Activated naive CD4-positive, alpha-beta T cell treated with Interleukin-2 at 50 U/mL for 16 hours (primary cell): ENCODE results near the gene SPON2.

Experiments used
- DNase-seq: peaks from one replicate; pipeline ENCODE4 v3.0.0-alpha.2; 2020

Gene SPON2

DNA sequence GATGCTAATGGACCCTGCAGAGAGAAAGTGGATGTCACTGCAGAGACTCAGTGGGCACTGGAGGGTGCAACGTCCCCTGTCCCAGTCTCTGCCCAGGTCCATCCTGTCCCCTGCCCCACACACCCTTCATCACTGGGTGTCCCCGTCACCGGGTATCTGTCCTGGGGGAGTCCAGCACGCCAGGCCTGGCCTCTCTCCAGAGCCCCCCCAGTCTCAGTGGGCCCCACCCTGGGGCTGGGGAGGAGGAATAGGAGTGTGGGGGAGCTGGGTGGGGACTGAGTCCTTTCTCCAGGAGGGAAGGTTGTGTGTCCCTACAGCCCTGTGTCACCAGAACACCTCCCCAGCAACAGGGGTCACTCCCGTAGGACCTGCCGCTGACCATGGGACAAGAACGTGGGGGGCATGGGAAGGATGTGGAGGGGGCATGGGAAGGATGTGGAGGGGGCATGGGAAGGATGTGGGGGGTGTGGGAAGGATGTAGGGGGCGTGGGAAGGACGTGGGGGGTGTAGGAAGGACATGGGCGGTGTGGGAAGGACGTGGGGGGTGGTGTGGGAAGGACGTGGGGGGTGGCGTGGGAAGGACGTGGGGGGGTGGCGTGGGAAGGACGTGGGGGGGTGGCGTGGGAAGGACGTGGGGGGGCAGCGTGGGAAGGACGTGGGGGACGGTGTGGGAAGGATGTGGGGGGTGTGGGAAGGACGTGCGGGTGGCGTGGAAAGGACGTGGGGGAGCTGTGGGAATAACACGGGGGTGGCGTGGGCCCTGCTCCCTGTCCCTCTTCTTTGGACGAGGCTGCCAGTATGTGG lies 21.0 kb upstream of the SPON2 start:
- no peak for DNase-seq

DNA sequence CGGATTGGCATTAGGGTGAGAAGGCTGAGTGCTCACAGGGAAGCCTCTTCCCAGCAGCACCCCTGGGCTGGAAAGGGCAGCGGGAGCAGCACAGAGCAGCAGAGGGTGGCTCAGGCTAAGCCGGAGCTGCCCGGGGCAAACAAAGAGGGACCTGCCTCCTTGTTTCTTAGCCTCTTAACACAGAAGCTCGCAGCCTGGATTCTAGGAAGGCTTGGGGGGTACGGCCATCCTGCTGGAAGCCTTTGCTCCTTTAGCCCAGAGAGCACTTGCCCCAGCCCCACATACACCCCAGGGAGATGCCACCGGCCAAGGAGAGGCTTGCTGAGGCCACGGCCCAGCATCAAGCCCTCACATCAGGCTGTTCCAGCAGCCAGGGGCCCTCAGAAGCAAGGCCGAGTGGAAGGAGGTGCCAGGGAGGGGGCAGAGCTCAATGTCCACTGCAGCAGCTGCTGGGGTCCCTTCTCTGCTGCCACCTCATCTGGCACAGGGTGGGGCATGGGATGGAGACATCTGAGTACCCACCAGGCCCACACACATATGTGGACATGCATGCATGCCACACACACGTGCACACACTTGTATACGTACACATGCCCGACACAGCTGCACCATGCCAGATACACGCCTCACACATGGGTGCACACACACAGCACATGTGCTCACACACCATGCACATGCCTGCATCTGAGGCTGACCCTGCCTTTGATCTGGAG lies 20.3 kb upstream of the SPON2 start:
- no peak for DNase-seq

DNA sequence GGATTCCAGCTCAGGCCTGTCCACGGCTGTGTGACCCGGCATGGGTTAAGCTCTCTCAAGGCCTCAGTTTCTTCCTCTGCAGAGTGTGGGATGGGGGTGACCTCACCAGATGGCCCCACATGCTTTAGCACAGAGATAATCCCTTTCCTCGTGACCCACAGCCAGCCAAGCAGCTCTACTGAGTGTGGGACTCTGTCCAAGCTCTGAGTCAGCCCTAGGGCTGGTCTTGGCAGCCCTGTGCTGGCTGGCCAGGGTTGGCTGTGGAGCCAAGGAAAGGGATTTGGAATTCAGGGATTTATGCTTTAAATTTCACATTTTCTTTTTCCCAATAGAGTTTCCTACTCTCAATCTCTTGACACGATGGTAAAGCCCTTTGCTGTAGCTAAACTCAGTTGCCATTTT lies 19.7 kb upstream of the SPON2 start:
- DNase-seq = no peak

DNA sequence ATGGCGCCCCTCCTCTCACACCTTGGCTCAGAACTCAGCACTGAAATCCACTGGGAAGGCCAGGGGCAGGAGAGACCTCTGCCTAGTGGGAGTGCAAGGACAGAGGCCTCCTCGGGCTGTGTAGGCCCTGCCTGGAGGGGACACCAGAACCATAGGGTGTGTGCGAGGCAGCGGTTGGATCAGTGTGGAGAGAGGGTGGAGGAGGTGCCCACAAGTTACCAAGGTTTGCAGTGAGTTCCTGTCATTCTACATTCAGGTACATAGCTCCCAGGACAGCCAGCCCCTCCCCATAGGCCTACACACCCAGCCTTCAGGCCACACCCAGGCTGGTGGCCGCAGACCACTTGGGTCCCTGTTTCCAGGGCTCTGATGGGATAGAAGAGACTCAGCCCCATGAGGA lies 19.2 kb upstream of the SPON2 start:
- no peak for DNase-seq

DNA sequence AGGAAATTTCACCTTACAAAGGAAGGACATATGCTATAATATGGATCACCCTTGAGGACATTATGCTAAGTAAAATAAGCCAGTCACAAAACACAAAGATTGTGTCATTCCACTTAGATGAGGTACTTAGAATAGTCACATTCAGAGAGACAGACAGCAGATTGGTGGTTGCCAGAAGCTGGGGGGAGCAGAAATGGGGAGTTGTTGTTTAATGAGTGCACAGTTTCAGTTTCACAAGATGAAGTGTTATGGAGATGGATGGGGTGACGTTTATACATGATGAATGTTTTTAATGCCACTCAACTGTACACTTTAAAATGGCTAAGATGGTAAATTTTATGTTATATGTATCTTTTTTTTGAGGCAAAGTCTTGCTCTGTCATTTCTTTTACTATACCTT lies 14.8 kb upstream of the SPON2 start:
- peak; percentile 49 for DNase-seq

DNA sequence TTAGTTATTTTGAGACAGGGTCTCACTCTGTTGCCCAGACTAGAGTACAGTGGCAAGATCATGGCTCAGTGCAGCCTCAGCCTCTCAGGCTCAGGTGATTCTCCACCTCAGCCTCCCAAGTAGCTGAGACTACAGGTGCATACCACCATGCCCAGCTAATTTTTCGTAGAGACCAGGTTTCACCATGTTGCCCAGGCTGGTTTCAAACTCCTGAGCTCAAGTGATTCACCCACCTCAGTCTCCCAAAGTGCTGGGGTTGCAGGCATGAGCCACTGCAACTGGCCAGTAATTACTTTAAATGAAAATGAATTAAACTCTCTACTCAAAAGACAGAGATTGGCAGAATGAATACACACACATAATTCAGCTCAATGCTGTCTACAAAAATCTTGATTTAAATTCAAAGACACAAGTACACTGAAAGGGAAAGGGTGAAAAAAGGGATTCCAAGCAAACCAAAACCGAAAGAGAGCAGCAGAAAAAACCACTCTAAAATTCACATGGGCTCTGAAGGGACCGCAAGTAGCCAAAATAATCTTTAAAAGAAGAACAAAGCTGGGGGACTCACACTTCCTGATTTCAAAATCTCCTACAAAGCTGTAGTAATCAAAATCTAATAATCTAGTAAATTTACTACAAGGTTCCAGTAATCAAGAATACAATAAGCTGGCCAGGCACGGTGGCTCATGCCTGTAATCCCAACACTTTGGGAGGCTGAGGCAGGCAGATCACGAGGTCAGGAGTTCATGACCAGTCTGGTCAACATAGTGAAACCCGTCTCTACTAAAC lies 11.8 kb upstream of the SPON2 start:
- no peak for DNase-seq

DNA sequence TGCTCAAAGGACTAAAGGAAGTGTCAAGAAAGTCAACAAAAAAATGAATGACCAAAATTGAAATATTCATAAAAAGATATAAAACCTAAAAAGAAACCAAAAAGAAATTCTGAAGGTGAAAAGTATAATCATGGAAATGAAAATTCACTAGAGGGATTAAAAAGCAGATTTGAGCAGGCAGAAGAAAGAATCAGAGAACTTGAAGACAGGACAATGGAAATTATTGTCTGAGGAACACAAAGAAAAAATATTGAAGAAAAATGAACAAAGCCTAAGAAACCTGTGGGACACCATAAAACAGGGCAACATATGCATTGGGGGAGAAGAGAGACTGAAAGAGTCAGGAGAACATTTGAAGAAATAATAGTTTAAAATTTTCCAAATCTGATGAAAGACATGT lies 9.9 kb upstream of the SPON2 start:
- no peak for DNase-seq

DNA sequence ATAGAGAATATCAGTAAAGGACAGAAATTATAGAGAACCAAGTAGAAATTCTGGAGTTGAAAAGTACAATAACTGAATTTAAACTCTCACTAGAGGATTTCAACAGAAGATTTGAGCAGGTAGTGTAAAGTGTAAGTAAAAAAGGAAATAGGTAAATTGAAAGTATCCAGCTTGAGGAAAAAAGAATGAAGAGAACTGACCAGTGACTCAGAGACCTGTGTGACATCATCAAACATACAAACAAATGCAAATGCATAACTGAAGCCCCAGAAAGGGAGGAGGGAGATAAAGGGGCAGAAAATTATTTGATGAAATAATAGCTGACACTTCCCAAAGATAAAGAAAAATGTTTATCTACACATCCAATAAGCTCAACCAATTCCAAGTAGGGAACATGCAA lies 8.3 kb upstream of the SPON2 start:
- no peak for DNase-seq

DNA sequence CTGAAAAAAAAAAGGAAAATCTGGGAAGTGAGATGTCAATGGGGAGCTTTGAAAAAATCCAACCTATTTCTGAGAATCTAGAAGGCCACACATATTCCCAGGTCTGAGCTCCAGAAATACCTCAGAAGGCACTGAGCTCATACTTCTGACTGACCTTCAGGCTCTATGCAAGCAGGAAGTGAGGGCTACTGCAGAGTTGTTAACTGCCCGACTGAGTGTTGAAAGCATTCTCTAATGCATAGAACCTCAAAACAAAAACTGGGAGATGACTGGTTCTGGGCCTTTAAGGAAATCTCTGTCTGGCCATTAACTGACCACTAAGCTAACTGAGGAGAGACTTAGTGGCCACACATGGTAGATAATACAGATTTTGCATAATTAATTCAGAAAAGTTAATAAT lies 7.6 kb upstream of the SPON2 start:
- DNase-seq = no peak

DNA sequence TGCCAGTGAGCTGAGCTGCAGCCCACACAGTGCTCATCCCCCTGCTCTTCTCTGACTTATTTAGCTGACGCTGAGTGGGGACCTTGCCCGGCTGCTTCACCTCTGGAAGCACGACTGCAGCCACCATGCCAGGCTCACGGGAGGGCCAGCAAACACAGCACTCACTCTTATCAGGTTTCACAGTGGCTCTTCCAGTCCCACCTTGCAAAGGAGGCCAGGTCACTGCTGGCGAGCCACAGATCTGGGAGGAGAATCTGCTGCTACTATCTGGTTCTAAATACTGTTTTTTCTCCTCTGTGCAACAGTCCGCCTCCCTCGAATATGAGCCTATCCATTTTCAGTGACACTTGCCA lies 6.7 kb upstream of the SPON2 start:
- no peak for DNase-seq

DNA sequence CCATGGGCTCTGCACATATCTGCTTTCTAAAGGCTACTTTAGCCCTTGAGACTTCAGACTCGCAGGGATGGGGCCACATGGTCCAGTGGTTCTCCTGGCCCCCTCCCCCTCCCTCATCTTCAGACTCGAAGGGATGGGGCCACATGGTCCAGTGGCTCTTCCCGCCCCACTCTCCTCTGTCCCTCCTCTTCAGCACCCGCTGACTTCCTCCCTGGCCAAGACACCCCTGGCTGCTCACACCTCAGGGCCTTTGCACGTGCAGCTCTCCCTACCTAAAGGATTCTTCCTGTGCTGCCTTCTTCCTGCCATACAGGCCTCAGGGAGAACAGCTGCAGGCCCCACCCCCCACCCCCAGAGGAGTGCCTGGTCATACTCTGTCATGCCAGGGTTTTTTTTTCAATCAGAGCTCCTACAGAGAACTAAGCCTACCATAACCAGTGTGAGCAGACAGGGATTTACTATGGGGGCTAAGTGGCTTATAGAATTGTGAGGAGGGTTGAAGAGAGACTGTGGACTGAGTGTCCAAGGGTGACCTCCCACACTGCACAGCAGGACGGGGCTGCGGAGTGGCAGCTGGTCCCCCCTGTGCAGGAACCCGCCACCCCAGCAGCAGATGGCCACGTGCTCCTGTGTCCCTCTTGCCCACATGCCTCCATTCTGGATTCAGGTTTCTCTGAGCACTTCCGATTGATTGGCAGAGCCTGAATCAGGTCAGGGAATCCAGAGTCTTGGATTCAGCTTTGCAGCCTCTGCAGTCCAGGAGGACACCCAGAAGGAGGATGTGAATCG lies 6.1 kb upstream of the SPON2 start:
- DNase-seq = no peak

DNA sequence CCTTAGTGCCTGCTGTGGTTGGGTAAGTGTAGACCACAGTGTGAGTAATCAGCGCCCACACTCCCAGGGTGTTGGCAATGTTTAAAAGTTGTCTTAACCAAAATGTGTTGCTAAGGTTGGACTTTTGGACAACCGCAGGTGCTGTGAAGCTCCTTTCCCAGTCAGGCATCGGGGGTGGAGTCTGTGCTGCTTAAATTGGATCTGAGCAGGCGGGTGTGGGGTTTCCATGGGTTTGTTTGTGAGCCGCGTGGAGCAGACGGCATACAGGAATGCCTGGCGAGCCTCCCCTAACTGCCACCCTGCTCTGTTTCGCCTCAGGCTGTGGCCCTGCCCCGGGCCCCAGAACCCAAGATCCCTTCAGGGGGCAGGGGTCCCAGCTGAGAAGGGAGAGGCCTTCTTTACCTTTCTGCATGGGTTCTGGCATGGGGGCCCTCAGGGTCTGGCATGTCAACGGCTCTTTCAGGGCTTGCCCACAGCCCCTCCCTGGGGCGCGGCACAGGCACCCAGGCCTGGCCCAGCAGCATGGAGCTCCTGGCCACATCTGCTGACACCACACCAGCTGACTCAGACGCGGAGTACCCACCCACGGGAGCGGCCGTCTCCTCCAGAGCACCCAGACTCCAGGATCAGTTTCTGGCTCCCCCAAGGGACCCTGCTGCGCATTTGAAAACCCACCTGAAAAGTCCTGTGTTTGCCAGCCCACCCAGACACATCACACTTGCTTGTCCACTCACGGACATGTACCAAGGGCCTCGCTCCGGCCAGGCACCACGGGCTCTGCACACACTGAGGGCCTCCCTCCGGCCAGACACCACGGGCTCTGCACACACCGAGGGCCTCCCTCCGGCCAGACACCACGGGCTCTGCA lies 5.1 kb upstream of the SPON2 start:
- DNase-seq = peak; percentile 23

DNA sequence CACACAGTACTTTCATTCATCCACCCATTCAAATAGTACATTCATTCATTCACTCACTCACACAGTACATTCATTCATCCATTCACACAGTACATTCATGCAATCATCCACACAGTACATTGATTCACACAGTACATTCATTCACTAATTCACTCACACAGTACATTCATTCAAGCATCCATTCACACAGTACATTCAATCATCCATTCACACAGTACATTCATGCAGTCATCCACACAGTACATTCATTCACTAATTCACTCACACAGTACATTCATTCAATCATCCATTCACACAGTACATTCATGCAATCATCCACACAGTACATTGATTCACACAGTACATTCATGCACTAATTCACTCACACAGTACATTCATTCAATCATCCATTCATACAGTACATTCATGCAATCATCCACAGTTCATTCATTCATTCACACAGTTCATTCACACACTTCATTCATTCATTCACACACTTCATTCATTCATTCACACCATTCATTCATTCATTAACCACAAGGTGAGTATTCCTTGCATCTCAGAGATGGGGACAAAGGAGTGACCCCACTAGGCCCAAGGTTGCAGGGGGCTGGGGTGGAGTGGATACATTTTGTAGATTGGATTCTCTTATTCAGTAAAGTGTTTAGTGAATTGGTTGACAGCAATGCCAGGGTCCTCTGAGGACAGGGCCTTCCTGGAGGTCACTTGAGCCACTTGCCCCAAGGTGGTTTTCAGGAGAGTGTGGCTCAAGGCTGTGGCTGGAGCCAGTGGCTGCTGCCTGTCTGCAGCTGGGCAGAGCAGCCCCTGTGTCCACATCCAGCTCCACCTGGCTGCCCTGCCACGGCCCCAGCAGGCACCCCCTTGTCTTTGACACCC lies 4.3 kb upstream of the SPON2 start:
- DNase-seq = no peak

DNA sequence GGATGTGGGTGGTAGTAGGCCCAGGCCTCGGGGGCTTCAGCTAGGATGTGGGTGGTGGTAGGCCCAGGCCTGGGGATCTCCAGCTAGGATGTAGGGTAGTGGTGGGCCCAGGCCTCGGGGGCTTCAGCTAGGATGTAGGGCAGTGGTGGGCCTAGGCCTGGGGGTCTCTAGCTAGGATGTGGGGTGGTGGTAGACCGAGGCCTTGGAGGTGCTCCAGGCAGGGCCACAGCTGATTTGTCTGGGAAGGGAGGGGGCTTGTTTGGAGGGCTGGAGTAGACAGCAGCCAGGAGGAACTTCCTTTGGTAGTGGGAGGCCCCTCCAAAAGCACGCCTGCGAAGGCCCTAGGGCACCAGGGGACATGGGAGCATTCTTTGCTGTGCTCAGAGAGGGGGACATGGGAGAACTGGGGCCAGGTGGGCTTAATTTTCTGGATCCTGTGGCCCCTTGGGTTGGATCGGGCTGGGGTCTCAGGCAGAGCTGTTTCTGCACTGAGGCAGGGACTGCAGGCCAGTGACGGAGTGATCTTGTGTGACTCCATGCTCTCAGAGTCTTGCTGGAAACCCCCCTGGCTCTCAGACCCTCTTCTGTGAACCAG lies 3.3 kb upstream of the SPON2 start:
- DNase-seq = no peak

DNA sequence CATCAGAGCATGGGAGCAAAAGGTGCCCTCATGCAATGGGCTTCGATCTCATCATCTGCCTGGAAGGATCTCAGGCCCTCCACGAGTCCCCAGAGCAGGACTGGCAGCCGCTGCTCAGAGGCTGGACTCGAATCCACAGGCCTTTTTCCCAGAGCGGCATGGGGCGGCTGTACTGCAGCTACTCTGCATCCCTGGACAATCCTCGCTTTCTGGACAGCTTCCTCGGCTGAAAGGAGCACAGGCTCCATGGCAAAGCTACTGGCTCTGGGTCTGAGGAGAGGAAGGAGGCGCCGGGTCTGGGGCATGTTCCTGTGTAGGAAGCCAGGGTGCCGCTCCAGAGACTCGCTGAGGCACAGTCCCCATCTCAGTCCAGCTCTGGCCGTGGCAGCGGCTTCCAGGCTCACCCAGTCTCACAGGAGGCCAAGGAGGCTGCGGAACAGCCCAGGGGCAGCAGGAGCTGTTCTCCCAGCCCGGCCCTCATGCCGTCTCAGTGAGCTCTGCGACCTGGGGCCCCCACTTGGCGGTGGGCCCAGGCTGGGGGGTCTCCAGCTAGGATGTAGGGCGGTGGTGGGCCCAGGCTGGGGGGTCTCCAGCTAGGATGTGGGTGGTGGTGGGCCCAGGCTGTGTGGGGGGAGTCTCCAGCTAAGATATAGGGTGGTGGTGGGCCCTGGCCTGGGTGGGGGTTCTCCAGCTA lies 2.7 kb upstream of the SPON2 start:
- no peak for DNase-seq

DNA sequence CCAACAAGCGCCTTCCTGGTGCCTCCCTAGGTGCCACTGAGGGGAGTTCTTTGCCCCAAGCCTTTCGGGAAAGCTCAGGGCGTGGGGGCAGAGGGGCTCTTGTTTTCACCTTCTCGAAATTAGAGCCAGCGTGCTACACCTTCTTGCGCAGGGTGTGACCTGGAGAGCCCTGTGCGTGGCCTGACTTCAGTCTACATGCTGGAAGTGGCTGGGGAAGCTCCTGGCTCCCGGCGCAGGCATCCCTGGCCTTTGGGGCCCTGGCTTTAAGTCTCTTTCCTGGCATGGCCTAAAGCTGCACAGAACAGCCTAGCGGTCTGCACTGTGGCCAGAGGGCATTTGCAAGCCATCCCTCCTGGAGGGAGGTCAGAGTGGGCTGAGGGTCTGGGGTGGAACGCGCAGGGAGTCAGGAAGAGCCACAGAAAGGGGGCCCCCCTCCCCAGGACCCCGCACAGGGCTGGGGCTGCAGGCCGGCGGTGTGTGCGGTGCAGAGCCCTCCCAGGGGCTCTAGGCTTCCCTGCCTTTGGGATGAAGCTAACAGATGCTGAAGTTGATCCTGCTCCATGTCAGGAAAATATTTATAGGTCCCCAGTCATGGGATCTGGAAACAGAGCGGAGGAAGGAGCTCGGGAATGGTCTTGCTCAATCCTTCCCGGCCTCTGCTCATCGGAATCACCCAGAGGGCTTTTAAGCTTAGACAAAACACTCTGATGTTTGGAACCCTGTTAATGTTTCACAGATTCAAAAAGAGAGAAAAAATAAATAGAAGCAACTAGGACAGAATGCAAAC lies 781 bp upstream of the SPON2 start:
- no peak for DNase-seq

DNA sequence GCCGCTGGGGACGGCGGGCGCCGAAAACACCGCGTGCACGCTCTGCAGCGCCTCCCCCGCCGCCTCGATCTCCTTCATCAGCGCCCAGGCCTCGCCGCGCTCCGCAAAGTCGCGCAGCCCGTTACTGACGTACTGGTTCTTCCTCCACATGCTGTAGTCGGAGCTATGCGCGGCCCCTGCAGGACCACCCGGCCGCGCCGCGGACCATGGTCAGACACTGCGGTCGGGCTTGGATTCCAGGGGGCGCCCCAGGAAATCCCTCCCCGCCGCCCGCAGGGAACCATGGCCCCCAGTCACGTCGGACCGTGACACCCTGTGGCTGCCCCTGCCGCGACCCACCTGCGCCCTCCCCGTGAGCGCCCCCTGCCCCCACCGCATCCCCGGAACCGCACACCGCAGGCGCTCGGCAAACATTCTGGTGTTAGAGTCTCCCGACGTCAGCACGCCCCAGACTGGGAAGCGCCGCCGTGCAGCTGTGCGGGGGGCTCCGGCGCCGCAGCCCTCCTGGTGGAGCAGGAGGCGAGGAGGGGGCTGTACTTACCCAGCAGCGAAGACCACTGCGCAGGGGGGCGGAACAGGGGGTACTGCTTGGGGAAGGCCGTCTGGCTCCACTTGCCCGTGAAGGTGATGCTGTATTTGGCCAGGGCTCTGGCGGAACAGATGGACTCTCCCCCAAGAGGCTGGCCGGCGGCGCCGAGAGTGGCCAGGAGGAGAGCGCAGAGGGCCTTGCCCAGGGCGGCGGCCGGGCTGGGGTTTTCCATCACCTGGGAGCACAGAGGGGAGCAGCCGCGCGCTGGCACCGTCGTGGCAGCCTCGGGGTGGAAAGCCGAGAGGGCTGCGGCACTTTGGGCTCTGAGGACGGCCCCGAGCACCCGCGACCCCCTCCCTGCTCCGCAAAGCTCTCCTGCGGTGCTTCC lies 814 bp downstream of the SPON2 start:
- peak; percentile 63 for DNase-seq

DNA sequence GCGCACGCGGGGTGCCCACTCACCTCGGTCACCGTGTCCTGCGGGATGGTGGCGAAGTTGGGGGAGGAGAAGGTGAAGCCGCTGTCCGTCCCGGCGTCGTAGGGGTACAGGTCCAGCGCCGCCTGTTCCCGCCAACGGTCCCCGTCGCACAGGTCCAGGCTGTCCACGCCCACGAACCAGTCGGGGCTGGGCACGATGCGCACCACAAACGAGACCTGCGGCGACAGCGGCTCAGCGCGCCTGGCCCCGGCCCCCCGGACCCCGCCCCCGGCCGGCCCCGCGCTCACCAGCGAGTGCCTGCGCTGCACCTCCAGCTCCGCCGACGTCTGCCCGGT lies 1.4 kb downstream of the SPON2 start:
- DNase-seq = no peak
